Neutrophil (primary cell): ENCODE data around the gene GPATCH8.
A peak's percentile ranks its signal among the peaks of the same experiment; 100 is the strongest.

Source experiments
- H3K27ac ChIP-seq: fragments of 200-600 bp; sonication (generic); 2 replicates; pipeline ENCODE4 v1.5.1; 2016; ENCODE audit warnings: mild to moderate bottlenecking, moderate library complexity
- H3K27me3 ChIP-seq: fragments of 200-600 bp; sonication (generic); 2 replicates; pipeline ENCODE4 v1.6.0; 2016; ENCODE audit warnings: mild to moderate bottlenecking
- H3K36me3 ChIP-seq: fragments of 200-600 bp; sonication (generic); 2 replicates; pipeline ENCODE4 v1.5.1; 2017
- H3K4me1 ChIP-seq, 2 experiments: fragments of 200-600 bp in 1 of 2; sonication (generic) in 1 of 2; 1 replicate in 1 of 2; 2 replicates in 1 of 2; pipeline versions ENCODE4 v1.5.1 to v1.6.1; 2013 to 2016; ENCODE audit warnings: low read depth in 1 of 2, low read length in 1 of 2, mild to moderate bottlenecking in 1 of 2, moderate library complexity in 1 of 2; ENCODE audit not compliant: control insufficient read depth in 1 of 2, insufficient read depth in 1 of 2
- H3K4me3 ChIP-seq, 2 experiments: fragments of 200-600 bp in 1 of 2; sonication (generic) in 1 of 2; 1 replicate in 1 of 2; 2 replicates in 1 of 2; pipeline ENCODE4 v1.5.1; 2013 to 2016; ENCODE audit warnings: low read depth in 1 of 2, low read length in 1 of 2, mild to moderate bottlenecking in 1 of 2, moderate library complexity in 1 of 2
- H3K9me3 ChIP-seq: fragments of 200-600 bp; sonication (generic); 2 replicates; pipeline ENCODE4 v1.5.1; 2016
- CTCF ChIP-seq: fragments of 200-600 bp; sonication (generic); IDR thresholded peaks from 2 replicates; pipeline ENCODE4 v1.5.1; 2016; ENCODE audit warnings: antibody characterized with exemption

GPATCH8 gene

DNA sequence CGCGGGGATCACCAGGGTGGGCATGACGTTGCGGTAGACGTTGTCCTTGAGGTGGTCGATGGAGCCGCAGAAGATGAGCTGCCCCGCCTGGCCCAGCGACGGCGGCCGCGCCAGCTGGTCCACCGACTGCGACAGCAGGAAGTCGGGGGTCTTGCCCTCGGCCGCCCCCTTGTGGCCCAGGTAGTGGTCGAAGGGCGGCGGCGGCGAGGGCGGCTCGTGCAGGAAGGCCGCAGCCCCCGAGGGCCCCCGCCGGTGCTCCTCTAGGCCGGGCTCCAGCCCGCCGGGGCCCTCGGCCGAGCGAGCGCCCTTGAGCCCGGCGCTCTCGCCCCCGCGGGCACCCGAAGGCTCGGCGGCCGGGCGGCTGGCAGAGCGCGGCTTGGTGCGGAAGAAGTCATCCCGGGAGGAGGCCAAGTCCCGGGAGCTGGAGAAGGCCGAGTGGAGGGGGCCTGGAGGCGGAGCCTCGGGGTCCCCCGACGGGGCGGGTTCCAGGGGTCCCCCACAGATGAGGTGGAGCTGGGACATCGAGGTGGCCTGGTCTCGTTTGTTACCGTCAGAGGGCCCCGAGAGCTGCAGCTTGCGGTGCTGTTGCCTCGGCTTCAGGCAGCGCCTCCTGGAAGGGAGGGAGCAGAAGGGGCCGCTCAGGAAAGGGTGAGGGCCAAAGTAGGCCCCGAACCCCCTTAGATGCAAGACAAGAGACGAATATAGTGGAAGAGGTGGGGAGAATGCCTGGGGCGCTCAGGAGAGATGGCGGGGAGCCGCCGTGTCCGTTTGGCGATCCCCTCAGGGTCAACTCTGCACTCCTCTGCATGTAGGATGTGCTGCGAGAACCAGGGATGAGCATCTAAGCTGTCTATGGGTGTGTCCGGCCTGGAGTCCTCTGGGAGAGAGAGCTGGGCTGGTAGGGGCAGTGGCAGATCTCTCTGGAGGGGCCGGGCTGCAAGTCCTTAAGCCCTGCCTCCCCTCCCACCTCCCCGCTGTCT is 148.3 kb downstream of the GPATCH8 start:
- no peak for TF ChIP-seq CTCF
- Histone ChIP-seq H3K4me3 (peak overlapping the region in 1 of 2 experiments; percentile 58), H3K27me3 (peaks cover 39% of the 10 kb centered on the region), H3K27ac (no peak overlapping the region), H3K9me3 (no peaks in the 10 kb centered on the region), H3K4me1 (peaks cover 18 to 28% of the 10 kb centered on the region in 2 experiments), H3K36me3 (peaks cover 36% of the 10 kb centered on the region)

DNA sequence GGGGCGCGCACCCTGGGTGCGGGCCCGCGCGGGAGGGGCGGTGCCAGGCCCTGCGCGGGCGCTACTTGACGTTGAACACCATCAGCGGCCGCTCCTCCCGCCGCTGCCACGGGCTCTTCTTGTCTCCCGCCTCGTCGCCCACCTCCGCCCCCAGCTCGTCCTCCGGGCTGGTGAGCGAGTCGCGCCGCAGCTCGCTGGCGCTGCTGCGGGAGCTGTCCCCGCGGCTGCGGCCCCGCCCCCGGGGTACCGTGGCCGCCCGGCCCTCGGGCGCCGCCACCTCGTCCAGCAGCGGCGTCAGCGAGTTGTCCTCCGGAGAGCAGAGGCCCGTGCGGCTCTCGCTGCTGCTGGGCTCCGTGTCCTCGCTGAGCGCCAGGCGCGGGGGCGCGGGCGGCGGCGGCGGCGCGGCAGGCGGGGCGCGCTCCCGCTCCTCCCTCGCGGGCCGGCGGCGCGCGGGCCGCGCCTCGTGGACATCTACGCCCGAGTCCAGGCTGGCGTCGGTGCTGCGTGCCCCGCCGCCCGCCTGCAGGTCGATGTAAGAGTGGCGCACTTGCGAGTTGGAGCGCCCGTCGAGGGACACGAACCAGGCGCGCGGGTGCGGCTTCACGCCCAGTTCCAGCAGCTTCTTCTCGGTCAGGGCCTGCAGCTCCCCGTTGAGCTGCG is 149.4 kb downstream of the GPATCH8 start:
- TF ChIP-seq CTCF = no peak
- Histone ChIP-seq H3K27ac (no peak overlapping the region), H3K36me3 (peaks cover 47% of the 10 kb centered on the region), H3K4me1 (peaks cover 29 to 39% of the 10 kb centered on the region in 2 experiments), H3K4me3 (peak overlapping the region; percentile 51 to 58), H3K9me3 (no peaks in the 10 kb centered on the region), H3K27me3 (peaks cover 28% of the 10 kb centered on the region)

- peaks cover 36 to 46% of the 10 kb centered on the region in 2 experiments for H3K4me1 ChIP-seq
- H3K4me3 ChIP-seq = peak overlapping the region; percentile 51 to 58
- H3K9me3 ChIP-seq = no peaks in the 10 kb centered on the region
- no peak for TF ChIP-seq CTCF
- peaks cover 26% of the 10 kb centered on the region for H3K27me3 ChIP-seq
- no peak overlapping the region for H3K27ac ChIP-seq
- peaks cover 50% of the 10 kb centered on the region for H3K36me3 ChIP-seq
These were observed 150.2 kb downstream of the GPATCH8 start for GRCh38 chr17:44352828-44353671.

DNA sequence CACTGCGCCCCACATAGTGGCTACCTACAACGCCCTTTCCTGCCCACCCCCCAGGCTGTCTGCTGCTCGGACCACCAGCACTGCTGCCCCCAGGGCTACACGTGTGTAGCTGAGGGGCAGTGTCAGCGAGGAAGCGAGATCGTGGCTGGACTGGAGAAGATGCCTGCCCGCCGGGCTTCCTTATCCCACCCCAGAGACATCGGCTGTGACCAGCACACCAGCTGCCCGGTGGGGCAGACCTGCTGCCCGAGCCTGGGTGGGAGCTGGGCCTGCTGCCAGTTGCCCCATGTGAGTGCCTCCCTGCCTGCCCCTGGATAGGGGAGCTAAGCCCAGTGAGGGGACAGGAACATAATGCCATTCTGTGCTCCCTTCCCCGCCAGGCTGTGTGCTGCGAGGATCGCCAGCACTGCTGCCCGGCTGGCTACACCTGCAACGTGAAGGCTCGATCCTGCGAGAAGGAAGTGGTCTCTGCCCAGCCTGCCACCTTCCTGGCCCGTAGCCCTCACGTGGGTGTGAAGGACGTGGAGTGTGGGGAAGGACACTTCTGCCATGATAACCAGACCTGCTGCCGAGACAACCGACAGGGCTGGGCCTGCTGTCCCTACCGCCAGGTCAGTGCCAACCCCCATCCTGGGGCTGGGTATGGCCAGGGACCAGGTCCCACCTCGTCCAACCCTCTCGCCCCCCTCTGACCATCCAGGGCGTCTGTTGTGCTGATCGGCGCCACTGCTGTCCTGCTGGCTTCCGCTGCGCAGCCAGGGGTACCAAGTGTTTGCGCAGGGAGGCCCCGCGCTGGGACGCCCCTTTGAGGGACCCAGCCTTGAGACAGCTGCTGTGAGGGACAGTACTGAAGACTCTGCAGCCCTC is 151.0 kb downstream of the GPATCH8 start:
- peaks cover 50% of the 10 kb centered on the region for H3K36me3 ChIP-seq
- H3K27ac ChIP-seq = no peak overlapping the region
- peaks cover 45 to 55% of the 10 kb centered on the region in 2 experiments for H3K4me1 ChIP-seq
- H3K9me3 ChIP-seq = no peaks in the 10 kb centered on the region
- H3K4me3 ChIP-seq = no peak overlapping the region
- peaks cover 26% of the 10 kb centered on the region for H3K27me3 ChIP-seq
- no peak for TF ChIP-seq CTCF
